ENCODE measurements around the gene UBE3C. TPM values are rescaled to one million over a fixed set of nuclear protein-coding genes. Genes with fewer than 3 reads are reported as not detected.

Gene UBE3C
- 100 to 1,000 TPM in 2 of 4 donors, 10 to 100 TPM in 2; 70.9 to 107 (median 100) TPM for total RNA-seq

DNA sequence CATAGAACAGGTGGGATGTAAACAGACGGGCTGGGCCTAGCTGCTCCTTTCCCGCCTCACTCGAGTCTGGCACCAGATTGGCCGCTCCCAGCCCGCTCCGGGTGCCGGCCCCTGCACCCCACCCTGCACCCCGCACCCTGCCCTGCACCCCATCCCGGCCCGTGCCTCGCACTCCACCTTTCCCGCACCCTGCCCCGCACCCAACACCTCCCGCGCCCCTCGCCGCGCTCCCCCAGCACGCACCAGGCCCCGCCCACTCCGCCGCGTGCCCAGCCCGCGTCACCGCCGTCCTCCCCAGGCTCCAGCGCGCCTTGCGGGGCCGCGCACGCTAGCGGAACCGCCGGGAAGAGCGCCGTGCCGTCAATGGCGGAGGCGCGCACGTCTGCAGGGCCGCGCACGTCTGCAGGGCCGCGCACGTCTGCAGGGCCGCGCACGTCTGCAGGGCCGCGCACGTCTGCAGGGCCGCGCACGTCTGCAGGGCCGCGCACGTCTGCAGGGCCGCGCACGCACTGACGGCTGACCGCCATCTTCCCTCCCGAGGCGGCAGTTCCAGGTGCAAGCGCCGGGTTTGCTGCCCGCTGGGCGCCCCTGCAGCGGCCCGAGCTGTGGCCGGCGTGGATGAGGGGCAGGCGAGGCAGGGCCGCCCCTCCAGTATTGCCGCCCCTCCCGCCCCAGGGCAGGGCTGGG, at the start of gene UBE3C:
Gene UBE3C (plus strand): TSS at position 503 of the 687 bp plus-strand sequence. CDS start 347 bp downstream, outside the sequence.
- Histone ChIP-seq H3K9me3 (no peaks in the 10 kb centered on the region), H3K4me1 (peaks cover 10 to 43% (median 17%) of the 10 kb centered on the region in 3 donors), H3K4me3 (peak within 1 kb of the TSS; percentile 78 to 85), H3K27me3 (no peaks in the 10 kb centered on the region), H3K27ac (peak within 1 kb of the TSS; percentile 54 to 98 (median 92)), H3K36me3 (peaks cover 0 to 17% of the 10 kb centered on the region in 2 donors)
- 0% methylated on average over 1 of the region's 80 CpGs; no CpG with 5 or more reads in 1 of the 2 donors for WGBS, 2 donors (ENCODE audit: low coverage in 1 of 2)
- TF ChIP-seq POLR2A (IDR thresholded peaks at IDR 0.05), result peak; percentile 36 to 46
- no peak for TF ChIP-seq EP300 (IDR thresholded peaks at IDR 0.05)
- TF ChIP-seq, protein P1, sequence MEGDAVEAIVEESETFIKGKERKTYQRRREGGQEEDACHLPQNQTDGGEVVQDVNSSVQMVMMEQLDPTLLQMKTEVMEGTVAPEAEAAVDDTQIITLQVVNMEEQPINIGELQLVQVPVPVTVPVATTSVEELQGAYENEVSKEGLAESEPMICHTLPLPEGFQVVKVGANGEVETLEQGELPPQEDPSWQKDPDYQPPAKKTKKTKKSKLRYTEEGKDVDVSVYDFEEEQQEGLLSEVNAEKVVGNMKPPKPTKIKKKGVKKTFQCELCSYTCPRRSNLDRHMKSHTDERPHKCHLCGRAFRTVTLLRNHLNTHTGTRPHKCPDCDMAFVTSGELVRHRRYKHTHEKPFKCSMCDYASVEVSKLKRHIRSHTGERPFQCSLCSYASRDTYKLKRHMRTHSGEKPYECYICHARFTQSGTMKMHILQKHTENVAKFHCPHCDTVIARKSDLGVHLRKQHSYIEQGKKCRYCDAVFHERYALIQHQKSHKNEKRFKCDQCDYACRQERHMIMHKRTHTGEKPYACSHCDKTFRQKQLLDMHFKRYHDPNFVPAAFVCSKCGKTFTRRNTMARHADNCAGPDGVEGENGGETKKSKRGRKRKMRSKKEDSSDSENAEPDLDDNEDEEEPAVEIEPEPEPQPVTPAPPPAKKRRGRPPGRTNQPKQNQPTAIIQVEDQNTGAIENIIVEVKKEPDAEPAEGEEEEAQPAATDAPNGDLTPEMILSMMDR (IDR thresholded peaks at IDR 0.05), result peak in 2 of 4 experiments; percentile 9 to 17
- peak; percentile 96 for ATAC-seq

DNA sequence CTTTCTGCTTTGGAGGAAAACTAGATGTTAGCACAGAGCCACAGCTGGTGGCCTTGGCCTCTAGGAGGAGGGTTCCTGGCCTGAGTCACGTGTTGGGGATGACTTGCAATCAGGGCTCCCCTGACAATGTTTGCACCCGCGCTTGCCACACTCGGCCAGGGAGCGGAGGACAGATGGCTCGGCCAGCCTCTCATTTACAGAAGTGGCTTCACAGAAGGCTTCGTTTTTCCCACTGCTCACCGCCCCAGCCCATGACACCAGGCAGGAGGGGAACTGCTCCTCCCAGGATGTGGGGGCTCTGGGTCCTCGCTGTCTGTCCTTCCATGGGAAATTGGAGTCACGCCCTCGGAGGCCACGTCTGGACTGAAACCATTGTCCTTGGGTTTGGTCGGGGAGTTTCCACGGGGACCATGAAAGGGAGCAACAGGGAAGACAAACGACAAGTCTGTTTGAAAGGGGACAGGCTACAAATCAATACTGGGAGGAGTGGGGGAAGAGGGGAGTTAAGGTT, 49.6 kb upstream of the UBE3C start:
- H3K27me3 ChIP-seq, result peaks cover 33% of the 10 kb centered on the region
- TF ChIP-seq, protein P1 (IDR thresholded peaks at IDR 0.05), result no peak
- TF ChIP-seq POLR2A (IDR thresholded peaks at IDR 0.05) (no peak), EP300 (IDR thresholded peaks at IDR 0.05) (no peak), POLR2AphosphoS5 (IDR thresholded peaks at IDR 0.05) (no peak)
- H3K36me3 ChIP-seq, result no peaks in the 10 kb centered on the region
- no peaks in the 10 kb centered on the region for H3K4me1 ChIP-seq
- WGBS, 2 donors (ENCODE audit: low coverage in 1 of 2), result 67% methylated on average over 2 of the region's 15 CpGs; no CpG with 5 or more reads in 1 of the 2 donors
- H3K9me3 ChIP-seq, result peaks cover 0 to 35% (median 0%) of the 10 kb centered on the region in 3 donors
- H3K27ac ChIP-seq, result no peak overlapping the region
- no peak overlapping the region for H3K4me3 ChIP-seq
- ATAC-seq, result no peak

DNA sequence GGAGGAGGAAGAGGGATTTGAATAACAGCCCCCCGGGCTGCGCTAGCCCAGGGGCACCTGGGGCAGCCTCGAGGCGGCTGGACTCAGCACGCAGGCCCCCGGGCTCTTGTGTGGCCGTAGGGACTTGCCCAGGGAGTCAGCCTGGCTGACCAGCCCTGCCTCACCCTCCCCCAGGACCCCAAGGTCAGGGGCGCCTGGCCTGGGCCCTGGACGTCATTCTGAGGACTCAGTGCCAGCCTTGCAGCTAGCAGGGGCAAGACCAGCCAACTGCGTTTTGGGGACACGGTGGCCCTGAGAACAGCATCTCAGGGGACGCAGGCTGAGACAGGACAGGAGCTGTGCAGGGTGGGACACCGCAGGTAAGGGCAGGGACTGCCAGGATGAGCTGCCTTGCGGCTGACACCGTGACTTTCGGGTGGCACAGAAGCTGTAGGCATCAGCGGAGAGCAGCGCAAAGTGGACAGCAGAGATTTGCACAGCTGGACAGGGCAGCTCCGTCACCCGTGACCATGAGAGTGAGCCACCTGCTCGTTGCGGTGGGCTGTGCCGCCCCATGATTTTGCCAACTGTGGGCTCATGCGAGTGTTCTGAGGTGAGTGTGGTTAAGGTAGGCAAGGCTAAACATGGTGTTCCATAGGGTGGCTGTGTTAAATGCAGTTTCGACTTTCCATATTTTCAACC, 48.1 kb upstream of the UBE3C start:
- peaks cover 30% of the 10 kb centered on the region for H3K27me3 ChIP-seq
- H3K36me3 ChIP-seq, result no peaks in the 10 kb centered on the region
- no peak overlapping the region for H3K4me3 ChIP-seq
- WGBS, 2 donors (ENCODE audit: low coverage in 1 of 2), result 83 to 100% methylated on average over 1 to 4 of the region's 25 CpGs
- no peaks in the 10 kb centered on the region for H3K4me1 ChIP-seq
- H3K27ac ChIP-seq, result no peak overlapping the region
- no peak for ATAC-seq
- peaks cover 0 to 21% (median 0%) of the 10 kb centered on the region in 3 donors for H3K9me3 ChIP-seq
- no peak for TF ChIP-seq POLR2A (IDR thresholded peaks at IDR 0.05)
- TF ChIP-seq, protein P1 (IDR thresholded peaks at IDR 0.05), result no peak
- TF ChIP-seq POLR2AphosphoS5 (IDR thresholded peaks at IDR 0.05), result no peak
- TF ChIP-seq EP300 (IDR thresholded peaks at IDR 0.05), result no peak

DNA sequence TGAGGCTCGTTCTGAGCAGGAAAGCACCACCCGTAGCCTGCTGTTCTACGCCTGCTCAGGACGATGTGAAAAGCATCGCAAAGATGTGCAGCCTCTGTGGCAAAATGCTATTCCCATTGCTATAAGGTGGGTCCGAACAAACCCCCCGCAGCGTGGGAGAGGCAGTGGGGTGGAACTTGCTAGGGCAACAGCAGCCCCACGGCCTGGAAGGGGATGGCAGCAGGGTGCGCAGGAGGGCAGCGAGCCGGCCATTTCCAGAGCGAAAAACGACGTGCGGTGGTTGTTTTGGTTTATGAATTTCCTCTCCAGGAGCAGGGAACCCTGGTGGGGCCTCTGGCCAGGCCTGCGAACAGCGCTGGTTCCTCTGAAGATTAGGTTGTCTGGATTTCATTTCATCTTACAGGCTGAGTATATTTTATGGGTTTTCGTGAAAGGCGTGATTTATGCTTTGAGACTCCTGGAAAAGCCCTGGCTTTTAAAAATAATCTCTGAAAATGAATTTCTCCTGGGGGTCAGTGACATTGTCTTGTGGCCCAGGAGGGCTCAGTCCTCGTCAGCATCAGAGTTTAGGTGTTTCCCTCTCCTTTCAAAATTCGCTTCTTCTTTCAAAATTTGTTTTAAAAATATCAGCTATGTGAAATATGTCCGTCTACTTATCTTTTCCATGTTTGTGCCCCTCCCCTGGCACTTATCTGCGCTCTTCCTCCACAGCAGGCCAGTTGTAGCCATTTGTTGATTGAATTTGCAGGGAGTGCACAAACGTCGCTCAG, 42.3 kb upstream of the UBE3C start:
- WGBS, 2 donors (ENCODE audit: low coverage in 1 of 2), result 32 to 57% methylated on average over 10 to 15 of the region's 26 CpGs
- H3K4me3 ChIP-seq, result no peak overlapping the region
- no peak overlapping the region for H3K27ac ChIP-seq
- H3K4me1 ChIP-seq, result no peaks in the 10 kb centered on the region
- ATAC-seq, result no peak
- H3K27me3 ChIP-seq, result peaks cover 11% of the 10 kb centered on the region
- H3K36me3 ChIP-seq, result no peaks in the 10 kb centered on the region
- peaks cover 0 to 11% (median 0%) of the 10 kb centered on the region in 3 donors for H3K9me3 ChIP-seq
- TF ChIP-seq, protein P1 (IDR thresholded peaks at IDR 0.05), result no peak
- TF ChIP-seq POLR2A (IDR thresholded peaks at IDR 0.05), result no peak
- no peak for TF ChIP-seq EP300 (IDR thresholded peaks at IDR 0.05)
- TF ChIP-seq POLR2AphosphoS5 (IDR thresholded peaks at IDR 0.05), result no peak

Measured in gastroesophageal sphincter (tissue), 4 donors.